WTC11 (cell line): Measurements from ENCODE around the gene RPS3. TPM values are rescaled to one million over a fixed set of nuclear protein-coding genes. Genes with fewer than 3 reads are reported as not detected.

Source experiments
- ATAC-seq: fragments of 200-7000 bp; cut with Tn5 transposase; 2 replicates; pipeline ENCODE4 v1.10.0; 2021; ENCODE audit warnings: mild to moderate bottlenecking, moderate library complexity
- CTCF ChIA-PET: fragments of 300-600 bp; sonication (Branson Sonifier 250); formaldehyde crosslinking; loops from one replicate; lab custom pipeline; 2021; ENCODE audit warnings: antibody characterized with exemption; lab: Charles Lee
- POLR2A ChIA-PET: fragments of 350-600 bp; sonication (Branson Sonifier 250); formaldehyde crosslinking; loops from one replicate; lab custom pipeline; 2021; ENCODE audit warnings: antibody characterized with exemption; lab: Charles Lee
- DNase-seq: peaks from one replicate; pipeline ENCODE4 v3.0.0; 2021; ENCODE audit warnings: low spot score
- H3K27ac Mint-ChIP-seq: 2 replicates; pipeline ENCODE4 v1.8.0; 2021; ENCODE audit warnings: mixed read lengths
- H3K27me3 Mint-ChIP-seq: 2 replicates; pipeline ENCODE4 v1.8.0; 2021; ENCODE audit warnings: low read depth, mild to moderate bottlenecking, moderate library complexity, mixed read lengths
- H3K36me3 Mint-ChIP-seq: 2 replicates; pipeline ENCODE4 v1.8.0; 2021; ENCODE audit warnings: mixed read lengths
- H3K4me1 Mint-ChIP-seq: 2 replicates; pipeline ENCODE4 v1.8.0; 2022; ENCODE audit warnings: mixed read lengths
- H3K4me3 Mint-ChIP-seq: 2 replicates; pipeline ENCODE4 v1.8.0; 2021; ENCODE audit warnings: mild to moderate bottlenecking, moderate library complexity, mixed read lengths
- H3K9me3 Mint-ChIP-seq: 2 replicates; pipeline ENCODE4 v1.8.0; 2021; ENCODE audit warnings: mixed read lengths
- FOXK1 ChIP-seq: sonication (generic); formaldehyde crosslinking; IDR thresholded peaks from 2 replicates; pipeline ENCODE4 v1.8.0; 2022; ENCODE audit warnings: mild to moderate bottlenecking, moderate library complexity, missing genetic modification reagents
- GABPB1 ChIP-seq: sonication (generic); formaldehyde crosslinking; IDR thresholded peaks from 2 replicates; pipeline ENCODE4 v1.8.1; 2023; ENCODE audit warnings: mild to moderate bottlenecking, missing genetic modification reagents
- JAZF1 ChIP-seq: fragments of 250-450 bp; sonication (Bioruptor Pico); IDR thresholded peaks from 2 replicates; pipeline ENCODE4 v1.9.0; 2021; ENCODE audit warnings: moderate library complexity, mild to moderate bottlenecking, inconsistent platforms
- JUN ChIP-seq: sonication (generic); formaldehyde crosslinking; IDR thresholded peaks from 2 replicates; pipeline ENCODE4 v1.8.0; 2023; ENCODE audit warnings: mild to moderate bottlenecking, missing genetic modification reagents
- KAT7 ChIP-seq: sonication (generic); formaldehyde crosslinking; IDR thresholded peaks from 2 replicates; pipeline ENCODE4 v1.8.1; 2023; ENCODE audit warnings: missing genetic modification reagents, mild to moderate bottlenecking, borderline replicate concordance
- TEAD1 ChIP-seq: sonication (generic); formaldehyde crosslinking; IDR thresholded peaks from 2 replicates; pipeline ENCODE4 v1.8.0; 2022; ENCODE audit warnings: mild to moderate bottlenecking, missing genetic modification reagents
- TEAD4 ChIP-seq: sonication (generic); formaldehyde crosslinking; IDR thresholded peaks from 2 replicates; pipeline ENCODE4 v1.8.0; 2022; ENCODE audit warnings: mild to moderate bottlenecking, missing genetic modification reagents
- ZNF138 ChIP-seq: sonication (generic); formaldehyde crosslinking; conservative IDR thresholded peaks from 2 replicates; pipeline ENCODE4 v1.8.1; 2022; ENCODE audit warnings: mild to moderate bottlenecking, moderate library complexity, missing genetic modification reagents
- ZNF416 ChIP-seq: fragments of 250-450 bp; sonication (Bioruptor Pico); IDR thresholded peaks from 2 replicates; pipeline ENCODE4 v1.9.0; 2021; ENCODE audit warnings: mild to moderate bottlenecking, inconsistent platforms
- total RNA-seq: library from RNA; stranded (reverse); gene quantifications from 3 replicates; pipeline ENCODE4 v1.2.3, GENCODE V29; 2021
- TF ChIP-seq, protein P1 (sequence below): fragments of 250-450 bp; sonication (Bioruptor Pico); IDR thresholded peaks from 2 replicates; pipeline ENCODE4 v1.9.0; 2021; ENCODE audit warnings: mild to moderate bottlenecking
- TF ChIP-seq, protein P2 (sequence below): sonication (generic); formaldehyde crosslinking; IDR thresholded peaks from 2 replicates; pipeline ENCODE4 v1.8.0; 2022; ENCODE audit warnings: mild to moderate bottlenecking, missing genetic modification reagents
- TF ChIP-seq, protein P3 (sequence below): sonication (generic); formaldehyde crosslinking; IDR thresholded peaks from 2 replicates; pipeline ENCODE4 v1.8.1; 2023; ENCODE audit warnings: mild to moderate bottlenecking, missing genetic modification reagents
- TF ChIP-seq, protein P4 (sequence below): sonication (generic); formaldehyde crosslinking; IDR thresholded peaks from 2 replicates; pipeline ENCODE4 v1.8.1; 2023; ENCODE audit warnings: mild to moderate bottlenecking, missing genetic modification reagents, borderline replicate concordance
- TF ChIP-seq, protein P5 (sequence below): sonication (generic); formaldehyde crosslinking; IDR thresholded peaks from 2 replicates; pipeline ENCODE4 v1.8.0; 2023; ENCODE audit warnings: mild to moderate bottlenecking, missing genetic modification reagents
- TF ChIP-seq, protein P6 (sequence below): sonication (generic); formaldehyde crosslinking; IDR thresholded peaks from 2 replicates; pipeline ENCODE4 v1.8.0; 2023; ENCODE audit warnings: missing genetic modification reagents, mild to moderate bottlenecking, borderline replicate concordance
- TF ChIP-seq, protein P7 (sequence below): sonication (generic); formaldehyde crosslinking; IDR thresholded peaks from 2 replicates; pipeline ENCODE4 v1.8.1; 2022; ENCODE audit warnings: missing genetic modification reagents, borderline replicate concordance

The RPS3 gene
- total RNA-seq, 1 experiment from 2014 or later: 3,967 TPM

DNA sequence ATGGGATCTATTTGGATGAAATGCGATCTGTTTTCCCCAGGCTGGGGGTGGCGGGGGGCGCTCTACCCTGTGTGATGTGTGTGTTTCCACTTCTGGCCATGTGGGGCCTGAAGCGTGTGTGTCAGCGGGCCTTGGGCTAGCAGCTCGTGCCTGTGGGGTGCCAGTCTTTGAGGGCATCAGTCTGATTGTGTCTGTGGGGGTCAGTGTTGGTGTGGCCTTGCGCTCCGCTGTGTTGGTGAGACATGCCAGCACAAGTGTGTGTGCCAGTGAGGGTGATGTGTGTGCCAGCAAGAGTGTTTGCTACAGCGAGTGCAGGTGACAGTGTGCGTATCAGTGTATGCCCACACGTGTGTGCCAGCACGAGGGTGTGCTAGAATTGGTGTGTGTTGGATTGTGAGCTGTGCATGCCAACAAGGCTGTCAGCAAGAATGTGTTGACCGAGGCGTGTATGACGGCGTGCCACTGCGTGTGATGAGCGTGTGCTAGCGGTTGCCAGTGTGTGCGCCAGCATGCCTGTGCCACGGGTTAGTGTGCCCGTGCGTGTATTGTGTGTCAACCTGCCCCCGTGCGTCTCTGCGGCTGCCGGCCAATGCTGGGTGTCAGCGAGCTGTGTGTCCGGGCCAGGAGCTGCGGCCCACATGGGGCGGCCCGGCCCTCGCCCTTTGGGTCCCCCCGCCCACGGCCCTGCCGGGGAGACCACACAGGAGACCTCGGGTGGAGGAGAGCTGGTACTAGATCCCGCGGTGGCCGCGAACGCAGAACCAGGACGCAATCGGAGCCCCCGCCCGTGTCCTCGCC is 48.4 kb upstream of the RPS3 start:
- Mint-ChIP-seq H3K9me3 (no peaks in the 10 kb centered on the region), H3K4me1 (peaks cover 66% of the 10 kb centered on the region)
- DNase-seq: peak; percentile 56
- no peak for TF ChIP-seq JUN
- no peak for TF ChIP-seq GABPB1 (CRISPR knock-in tag)
- TF ChIP-seq JAZF1 (CRISPR knock-in tag): no peak
- TF ChIP-seq, protein P1, sequence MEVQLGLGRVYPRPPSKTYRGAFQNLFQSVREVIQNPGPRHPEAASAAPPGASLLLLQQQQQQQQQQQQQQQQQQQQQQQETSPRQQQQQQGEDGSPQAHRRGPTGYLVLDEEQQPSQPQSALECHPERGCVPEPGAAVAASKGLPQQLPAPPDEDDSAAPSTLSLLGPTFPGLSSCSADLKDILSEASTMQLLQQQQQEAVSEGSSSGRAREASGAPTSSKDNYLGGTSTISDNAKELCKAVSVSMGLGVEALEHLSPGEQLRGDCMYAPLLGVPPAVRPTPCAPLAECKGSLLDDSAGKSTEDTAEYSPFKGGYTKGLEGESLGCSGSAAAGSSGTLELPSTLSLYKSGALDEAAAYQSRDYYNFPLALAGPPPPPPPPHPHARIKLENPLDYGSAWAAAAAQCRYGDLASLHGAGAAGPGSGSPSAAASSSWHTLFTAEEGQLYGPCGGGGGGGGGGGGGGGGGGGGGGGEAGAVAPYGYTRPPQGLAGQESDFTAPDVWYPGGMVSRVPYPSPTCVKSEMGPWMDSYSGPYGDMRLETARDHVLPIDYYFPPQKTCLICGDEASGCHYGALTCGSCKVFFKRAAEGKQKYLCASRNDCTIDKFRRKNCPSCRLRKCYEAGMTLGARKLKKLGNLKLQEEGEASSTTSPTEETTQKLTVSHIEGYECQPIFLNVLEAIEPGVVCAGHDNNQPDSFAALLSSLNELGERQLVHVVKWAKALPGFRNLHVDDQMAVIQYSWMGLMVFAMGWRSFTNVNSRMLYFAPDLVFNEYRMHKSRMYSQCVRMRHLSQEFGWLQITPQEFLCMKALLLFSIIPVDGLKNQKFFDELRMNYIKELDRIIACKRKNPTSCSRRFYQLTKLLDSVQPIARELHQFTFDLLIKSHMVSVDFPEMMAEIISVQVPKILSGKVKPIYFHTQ (CRISPR knock-in tag): no peak
- TF ChIP-seq, protein P2, sequence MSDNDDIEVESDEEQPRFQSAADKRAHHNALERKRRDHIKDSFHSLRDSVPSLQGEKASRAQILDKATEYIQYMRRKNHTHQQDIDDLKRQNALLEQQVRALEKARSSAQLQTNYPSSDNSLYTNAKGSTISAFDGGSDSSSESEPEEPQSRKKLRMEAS (CRISPR knock-in tag): peak; percentile 67; the same call in 1 of the 2 replicates
- TF ChIP-seq, protein P3, sequence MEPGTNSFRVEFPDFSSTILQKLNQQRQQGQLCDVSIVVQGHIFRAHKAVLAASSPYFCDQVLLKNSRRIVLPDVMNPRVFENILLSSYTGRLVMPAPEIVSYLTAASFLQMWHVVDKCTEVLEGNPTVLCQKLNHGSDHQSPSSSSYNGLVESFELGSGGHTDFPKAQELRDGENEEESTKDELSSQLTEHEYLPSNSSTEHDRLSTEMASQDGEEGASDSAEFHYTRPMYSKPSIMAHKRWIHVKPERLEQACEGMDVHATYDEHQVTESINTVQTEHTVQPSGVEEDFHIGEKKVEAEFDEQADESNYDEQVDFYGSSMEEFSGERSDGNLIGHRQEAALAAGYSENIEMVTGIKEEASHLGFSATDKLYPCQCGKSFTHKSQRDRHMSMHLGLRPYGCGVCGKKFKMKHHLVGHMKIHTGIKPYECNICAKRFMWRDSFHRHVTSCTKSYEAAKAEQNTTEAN (CRISPR knock-in tag): 0 out of 2 replicates have a peak, but pooled peaks have one; percentile 82
- peak; percentile 57; the same call in 1 of the 2 replicates for TF ChIP-seq TEAD4 (CRISPR knock-in tag)
- TF ChIP-seq, protein P4, sequence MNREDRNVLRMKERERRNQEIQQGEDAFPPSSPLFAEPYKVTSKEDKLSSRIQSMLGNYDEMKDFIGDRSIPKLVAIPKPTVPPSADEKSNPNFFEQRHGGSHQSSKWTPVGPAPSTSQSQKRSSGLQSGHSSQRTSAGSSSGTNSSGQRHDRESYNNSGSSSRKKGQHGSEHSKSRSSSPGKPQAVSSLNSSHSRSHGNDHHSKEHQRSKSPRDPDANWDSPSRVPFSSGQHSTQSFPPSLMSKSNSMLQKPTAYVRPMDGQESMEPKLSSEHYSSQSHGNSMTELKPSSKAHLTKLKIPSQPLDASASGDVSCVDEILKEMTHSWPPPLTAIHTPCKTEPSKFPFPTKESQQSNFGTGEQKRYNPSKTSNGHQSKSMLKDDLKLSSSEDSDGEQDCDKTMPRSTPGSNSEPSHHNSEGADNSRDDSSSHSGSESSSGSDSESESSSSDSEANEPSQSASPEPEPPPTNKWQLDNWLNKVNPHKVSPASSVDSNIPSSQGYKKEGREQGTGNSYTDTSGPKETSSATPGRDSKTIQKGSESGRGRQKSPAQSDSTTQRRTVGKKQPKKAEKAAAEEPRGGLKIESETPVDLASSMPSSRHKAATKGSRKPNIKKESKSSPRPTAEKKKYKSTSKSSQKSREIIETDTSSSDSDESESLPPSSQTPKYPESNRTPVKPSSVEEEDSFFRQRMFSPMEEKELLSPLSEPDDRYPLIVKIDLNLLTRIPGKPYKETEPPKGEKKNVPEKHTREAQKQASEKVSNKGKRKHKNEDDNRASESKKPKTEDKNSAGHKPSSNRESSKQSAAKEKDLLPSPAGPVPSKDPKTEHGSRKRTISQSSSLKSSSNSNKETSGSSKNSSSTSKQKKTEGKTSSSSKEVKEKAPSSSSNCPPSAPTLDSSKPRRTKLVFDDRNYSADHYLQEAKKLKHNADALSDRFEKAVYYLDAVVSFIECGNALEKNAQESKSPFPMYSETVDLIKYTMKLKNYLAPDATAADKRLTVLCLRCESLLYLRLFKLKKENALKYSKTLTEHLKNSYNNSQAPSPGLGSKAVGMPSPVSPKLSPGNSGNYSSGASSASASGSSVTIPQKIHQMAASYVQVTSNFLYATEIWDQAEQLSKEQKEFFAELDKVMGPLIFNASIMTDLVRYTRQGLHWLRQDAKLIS (CRISPR knock-in tag): no peak
- peak; percentile 82; the same call in 1 of the 2 replicates for TF ChIP-seq KAT7 (CRISPR knock-in tag)
- no peak; the same call in 1 of the 2 replicates for TF ChIP-seq FOXK1 (CRISPR knock-in tag)
- TF ChIP-seq, protein P5, sequence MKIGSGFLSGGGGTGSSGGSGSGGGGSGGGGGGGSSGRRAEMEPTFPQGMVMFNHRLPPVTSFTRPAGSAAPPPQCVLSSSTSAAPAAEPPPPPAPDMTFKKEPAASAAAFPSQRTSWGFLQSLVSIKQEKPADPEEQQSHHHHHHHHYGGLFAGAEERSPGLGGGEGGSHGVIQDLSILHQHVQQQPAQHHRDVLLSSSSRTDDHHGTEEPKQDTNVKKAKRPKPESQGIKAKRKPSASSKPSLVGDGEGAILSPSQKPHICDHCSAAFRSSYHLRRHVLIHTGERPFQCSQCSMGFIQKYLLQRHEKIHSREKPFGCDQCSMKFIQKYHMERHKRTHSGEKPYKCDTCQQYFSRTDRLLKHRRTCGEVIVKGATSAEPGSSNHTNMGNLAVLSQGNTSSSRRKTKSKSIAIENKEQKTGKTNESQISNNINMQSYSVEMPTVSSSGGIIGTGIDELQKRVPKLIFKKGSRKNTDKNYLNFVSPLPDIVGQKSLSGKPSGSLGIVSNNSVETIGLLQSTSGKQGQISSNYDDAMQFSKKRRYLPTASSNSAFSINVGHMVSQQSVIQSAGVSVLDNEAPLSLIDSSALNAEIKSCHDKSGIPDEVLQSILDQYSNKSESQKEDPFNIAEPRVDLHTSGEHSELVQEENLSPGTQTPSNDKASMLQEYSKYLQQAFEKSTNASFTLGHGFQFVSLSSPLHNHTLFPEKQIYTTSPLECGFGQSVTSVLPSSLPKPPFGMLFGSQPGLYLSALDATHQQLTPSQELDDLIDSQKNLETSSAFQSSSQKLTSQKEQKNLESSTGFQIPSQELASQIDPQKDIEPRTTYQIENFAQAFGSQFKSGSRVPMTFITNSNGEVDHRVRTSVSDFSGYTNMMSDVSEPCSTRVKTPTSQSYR (CRISPR knock-in tag): no peak
- TF ChIP-seq TEAD1 (CRISPR knock-in tag): peak; percentile 34
- TF ChIP-seq, protein P6, sequence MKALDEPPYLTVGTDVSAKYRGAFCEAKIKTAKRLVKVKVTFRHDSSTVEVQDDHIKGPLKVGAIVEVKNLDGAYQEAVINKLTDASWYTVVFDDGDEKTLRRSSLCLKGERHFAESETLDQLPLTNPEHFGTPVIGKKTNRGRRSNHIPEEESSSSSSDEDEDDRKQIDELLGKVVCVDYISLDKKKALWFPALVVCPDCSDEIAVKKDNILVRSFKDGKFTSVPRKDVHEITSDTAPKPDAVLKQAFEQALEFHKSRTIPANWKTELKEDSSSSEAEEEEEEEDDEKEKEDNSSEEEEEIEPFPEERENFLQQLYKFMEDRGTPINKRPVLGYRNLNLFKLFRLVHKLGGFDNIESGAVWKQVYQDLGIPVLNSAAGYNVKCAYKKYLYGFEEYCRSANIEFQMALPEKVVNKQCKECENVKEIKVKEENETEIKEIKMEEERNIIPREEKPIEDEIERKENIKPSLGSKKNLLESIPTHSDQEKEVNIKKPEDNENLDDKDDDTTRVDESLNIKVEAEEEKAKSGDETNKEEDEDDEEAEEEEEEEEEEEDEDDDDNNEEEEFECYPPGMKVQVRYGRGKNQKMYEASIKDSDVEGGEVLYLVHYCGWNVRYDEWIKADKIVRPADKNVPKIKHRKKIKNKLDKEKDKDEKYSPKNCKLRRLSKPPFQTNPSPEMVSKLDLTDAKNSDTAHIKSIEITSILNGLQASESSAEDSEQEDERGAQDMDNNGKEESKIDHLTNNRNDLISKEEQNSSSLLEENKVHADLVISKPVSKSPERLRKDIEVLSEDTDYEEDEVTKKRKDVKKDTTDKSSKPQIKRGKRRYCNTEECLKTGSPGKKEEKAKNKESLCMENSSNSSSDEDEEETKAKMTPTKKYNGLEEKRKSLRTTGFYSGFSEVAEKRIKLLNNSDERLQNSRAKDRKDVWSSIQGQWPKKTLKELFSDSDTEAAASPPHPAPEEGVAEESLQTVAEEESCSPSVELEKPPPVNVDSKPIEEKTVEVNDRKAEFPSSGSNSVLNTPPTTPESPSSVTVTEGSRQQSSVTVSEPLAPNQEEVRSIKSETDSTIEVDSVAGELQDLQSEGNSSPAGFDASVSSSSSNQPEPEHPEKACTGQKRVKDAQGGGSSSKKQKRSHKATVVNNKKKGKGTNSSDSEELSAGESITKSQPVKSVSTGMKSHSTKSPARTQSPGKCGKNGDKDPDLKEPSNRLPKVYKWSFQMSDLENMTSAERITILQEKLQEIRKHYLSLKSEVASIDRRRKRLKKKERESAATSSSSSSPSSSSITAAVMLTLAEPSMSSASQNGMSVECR (CRISPR knock-in tag): peak; percentile 77; the same call in 1 of the 2 replicates
- TF ChIP-seq, protein P7, sequence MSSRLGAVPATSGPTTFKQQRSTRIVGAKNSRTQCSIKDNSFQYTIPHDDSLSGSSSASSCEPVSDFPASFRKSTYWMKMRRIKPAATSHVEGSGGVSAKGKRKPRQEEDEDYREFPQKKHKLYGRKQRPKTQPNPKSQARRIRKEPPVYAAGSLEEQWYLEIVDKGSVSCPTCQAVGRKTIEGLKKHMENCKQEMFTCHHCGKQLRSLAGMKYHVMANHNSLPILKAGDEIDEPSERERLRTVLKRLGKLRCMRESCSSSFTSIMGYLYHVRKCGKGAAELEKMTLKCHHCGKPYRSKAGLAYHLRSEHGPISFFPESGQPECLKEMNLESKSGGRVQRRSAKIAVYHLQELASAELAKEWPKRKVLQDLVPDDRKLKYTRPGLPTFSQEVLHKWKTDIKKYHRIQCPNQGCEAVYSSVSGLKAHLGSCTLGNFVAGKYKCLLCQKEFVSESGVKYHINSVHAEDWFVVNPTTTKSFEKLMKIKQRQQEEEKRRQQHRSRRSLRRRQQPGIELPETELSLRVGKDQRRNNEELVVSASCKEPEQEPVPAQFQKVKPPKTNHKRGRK (CRISPR knock-in tag): no peak
- no peak for TF ChIP-seq ZNF416 (CRISPR knock-in tag)
- no peak for TF ChIP-seq ZNF138

More for the DNA sequence above, 48.4 kb upstream of the RPS3 start:
- ATAC-seq: peak; percentile 43
- ChIA-PET CTCF (interaction anchor here (1.0 to 6.9 kb wide), 6 partner anchors 9 to 71 kb away, joined by 3 to 34 read pairs (median 4); no protein-coding TSS in a partner anchor), POLR2A (interaction anchor here (0.9 to 1.7 kb wide), 2 partner anchors 11 to 16 kb away, joined by 4 to 6 read pairs; no protein-coding TSS in a partner anchor)
- H3K27ac Mint-ChIP-seq: peak overlapping the region; percentile 95
- peak overlapping the region; percentile 80 for H3K4me3 Mint-ChIP-seq
- H3K36me3 Mint-ChIP-seq: peaks cover 5% of the 10 kb centered on the region; the same call in 1 of the 2 replicates
- peaks cover 8% of the 10 kb centered on the region for H3K27me3 Mint-ChIP-seq
